Ascending aorta (tissue), 2 donors: ENCODE measurements around the gene MPHOSPH9. TPM values are rescaled to one million over a fixed set of nuclear protein-coding genes. Genes with fewer than 3 reads are reported as not detected.

Experiments used
- DNase-seq, 2 donors: peaks; one replicate each; pipeline ENCODE4 v3.0.0-alpha.2; 2019; ENCODE audit warnings: low spot score in 2 of 2
- H3K27ac ChIP-seq, 2 donors: fragments of 200-600 bp; sonication (generic); one replicate each; pipeline ENCODE4 v1.5.1; 2016 to 2017; ENCODE audit warnings: mild to moderate bottlenecking in 1 of 2
- H3K27me3 ChIP-seq: fragments of 200-600 bp; sonication (generic); one replicate; pipeline ENCODE4 v1.5.1; 2017
- H3K36me3 ChIP-seq, 2 donors: fragments of 200-600 bp; sonication (generic); one replicate each; pipeline ENCODE4 v1.5.1; 2016
- H3K4me1 ChIP-seq, 2 donors: fragments of 200-600 bp; sonication (generic); one replicate each; pipeline ENCODE4 v1.5.1; 2016 to 2017; ENCODE audit warnings: mild to moderate bottlenecking in 1 of 2
- H3K4me3 ChIP-seq, 2 donors: fragments of 200-600 bp; sonication (generic); one replicate each; pipeline ENCODE4 v1.5.1; 2016 to 2017; ENCODE audit warnings: mild to moderate bottlenecking in 1 of 2
- H3K9me3 ChIP-seq, 2 donors: fragments of 200-600 bp; sonication (generic); one replicate each; pipeline ENCODE4 v1.5.1; 2016
- CTCF ChIP-seq, 3 experiments: fragments of 200-600 bp in 2 of 3; fragments of 450-650 bp in 1 of 3; sonication (generic) in 2 of 3; IDR thresholded peaks; one replicate each; pipeline ENCODE4 v1.5.1; 2016 to 2019; ENCODE audit warnings: antibody characterized with exemption in 3 of 3, mild to moderate bottlenecking in 1 of 3, moderate library complexity in 1 of 3
- intact Hi-C: fragments of 100-400 bp; cut with DNase I; formaldehyde crosslinking; loops from one replicate; pipeline ENCODE4 v1.15.1; 2023
- total RNA-seq: library from RNA; depleted of rRNA; stranded (reverse); fragments of >200 nt; gene quantifications from one replicate; pipeline ENCODE4 v1.1.0, GENCODE V29; 2016

The MPHOSPH9 gene
- total RNA-seq, 1 donor from 2014 or later, result 21.6 TPM

DNA sequence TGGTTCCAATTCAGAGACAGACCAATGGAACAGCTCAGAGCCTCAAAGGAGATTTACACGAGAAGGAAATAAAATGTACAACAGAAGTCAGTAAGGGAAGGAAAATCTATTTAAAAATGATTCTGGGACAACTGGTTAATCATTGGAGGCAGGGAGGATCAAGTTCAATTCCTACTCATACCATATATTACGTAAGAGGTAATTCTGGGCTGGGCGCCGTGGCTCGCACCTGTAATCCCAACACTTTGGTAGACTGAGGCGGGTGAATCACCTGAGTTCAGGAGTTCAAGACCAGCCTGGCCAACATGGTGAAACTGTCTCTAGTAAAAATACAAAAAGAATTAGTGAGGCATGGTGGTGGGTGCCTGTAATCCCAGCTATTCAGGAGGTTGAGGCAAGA lies 45.3 kb downstream of the MPHOSPH9 start:
- no peak for TF ChIP-seq CTCF (IDR thresholded peaks at IDR 0.05)
- Histone ChIP-seq H3K4me1 (no peaks in the 10 kb centered on the region), H3K9me3 (no peaks in the 10 kb centered on the region), H3K36me3 (peaks cover 14 to 19% of the 10 kb centered on the region in 2 donors), H3K27me3 (no peaks in the 10 kb centered on the region), H3K4me3 (no peak overlapping the region), H3K27ac (no peak overlapping the region)
- intact Hi-C loops, result no loop called here
- DNase-seq, result no peak

DNA sequence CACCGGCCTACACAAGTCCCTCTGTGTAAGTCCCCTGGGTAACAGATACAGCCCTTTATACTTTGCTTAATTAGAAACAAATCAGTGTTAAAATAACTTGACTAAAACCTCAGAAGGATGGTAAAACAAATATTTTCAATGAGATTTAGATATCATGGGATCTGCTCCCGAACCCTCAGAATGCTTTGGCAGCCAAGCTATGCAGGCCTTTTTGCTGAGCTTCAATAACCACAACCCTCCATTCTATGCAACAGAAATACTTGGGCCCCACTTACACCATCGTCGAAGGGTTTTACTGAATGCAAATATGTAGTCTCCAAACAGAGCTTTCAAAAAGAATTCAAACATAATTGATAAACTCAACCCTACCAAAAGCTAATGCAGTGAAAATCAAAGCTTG lies 52.8 kb downstream of the MPHOSPH9 start:
- no peak for DNase-seq
- no peaks in the 10 kb centered on the region for H3K4me1 ChIP-seq
- H3K36me3 ChIP-seq, result peaks cover 0 to 10% of the 10 kb centered on the region in 2 donors
- no peak for TF ChIP-seq CTCF (IDR thresholded peaks at IDR 0.05)
- H3K27me3 ChIP-seq, result no peaks in the 10 kb centered on the region
- intact Hi-C loops, result no loop called here
- H3K9me3 ChIP-seq, result no peaks in the 10 kb centered on the region
- no peak overlapping the region for H3K4me3 ChIP-seq
- H3K27ac ChIP-seq, result no peak overlapping the region

DNA sequence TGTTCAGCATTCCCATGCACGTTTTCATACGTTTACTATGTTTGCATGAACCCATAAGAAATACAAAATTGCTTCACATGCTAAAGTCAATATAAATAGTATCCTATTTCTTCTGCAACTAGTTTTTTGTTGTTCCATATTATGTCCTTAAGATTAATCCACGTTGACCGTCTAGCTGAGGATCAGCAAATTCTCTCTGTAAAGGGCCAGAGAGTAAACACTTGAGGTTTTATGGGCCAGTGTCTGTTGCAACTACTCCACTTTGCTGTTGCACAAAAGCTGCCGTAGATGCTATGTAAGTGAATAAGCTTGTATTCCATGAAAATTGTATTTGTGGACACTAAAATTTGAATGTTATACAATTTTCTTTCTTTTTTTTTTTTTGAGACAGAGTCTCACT lies 61.0 kb downstream of the MPHOSPH9 start:
- intact Hi-C loops, result no loop called here
- no peak overlapping the region for H3K4me3 ChIP-seq
- no peaks in the 10 kb centered on the region for H3K9me3 ChIP-seq
- peaks cover 0 to 8% of the 10 kb centered on the region in 2 donors for H3K36me3 ChIP-seq
- no peak for DNase-seq
- TF ChIP-seq CTCF (IDR thresholded peaks at IDR 0.05), result no peak
- H3K27ac ChIP-seq, result no peak overlapping the region
- no peaks in the 10 kb centered on the region for H3K27me3 ChIP-seq
- H3K4me1 ChIP-seq, result no peaks in the 10 kb centered on the region

DNA sequence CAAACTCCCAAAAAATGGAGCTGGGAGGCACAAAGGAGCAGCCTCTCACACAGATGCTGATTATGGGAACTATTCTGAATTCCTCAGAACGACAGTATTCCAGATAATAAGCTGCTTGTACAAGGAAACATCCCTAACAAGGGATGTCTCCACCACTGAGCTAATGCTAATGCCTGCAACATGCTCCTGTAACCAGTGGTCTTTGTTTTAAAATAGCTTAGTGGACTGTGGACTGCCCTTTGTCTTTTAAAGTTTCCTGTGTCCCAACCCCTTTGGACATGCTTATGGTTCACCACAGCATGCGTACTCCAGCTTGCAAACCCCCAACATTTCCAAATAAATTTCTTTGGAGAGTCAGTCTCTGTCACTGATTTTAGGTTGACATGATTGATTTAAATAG lies 65.6 kb downstream of the MPHOSPH9 start:
- H3K4me1 ChIP-seq, result no peaks in the 10 kb centered on the region
- DNase-seq, result no peak
- no peak for TF ChIP-seq CTCF (IDR thresholded peaks at IDR 0.05)
- no peak overlapping the region for H3K27ac ChIP-seq
- no peaks in the 10 kb centered on the region for H3K9me3 ChIP-seq
- H3K36me3 ChIP-seq, result no peaks in the 10 kb centered on the region
- intact Hi-C loops, result no loop called here
- H3K27me3 ChIP-seq, result no peaks in the 10 kb centered on the region
- no peak overlapping the region for H3K4me3 ChIP-seq

DNA sequence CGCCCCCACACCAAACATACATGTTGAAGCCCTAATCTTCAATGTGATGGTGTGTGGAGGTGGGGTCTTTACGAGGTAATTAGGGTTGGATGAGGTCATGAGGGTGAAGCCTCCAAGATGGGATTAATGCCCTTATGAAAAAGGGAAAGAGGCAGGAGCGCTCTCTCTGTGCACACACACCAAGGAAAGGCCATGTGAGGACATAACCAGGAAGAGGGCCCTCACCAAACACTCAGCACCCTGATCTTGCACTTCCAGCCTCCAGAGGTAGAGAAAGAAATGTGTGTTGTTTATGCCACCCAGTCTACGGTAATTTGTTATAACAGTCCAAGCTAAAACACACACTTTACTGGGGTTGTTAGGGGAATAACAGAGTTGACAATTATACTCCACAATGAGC lies 67.4 kb downstream of the MPHOSPH9 start:
- TF ChIP-seq CTCF (IDR thresholded peaks at IDR 0.05), result no peak
- no peak overlapping the region for H3K4me3 ChIP-seq
- no peak for DNase-seq
- no peak overlapping the region for H3K27ac ChIP-seq
- no peaks in the 10 kb centered on the region for H3K27me3 ChIP-seq
- no peaks in the 10 kb centered on the region for H3K4me1 ChIP-seq
- H3K9me3 ChIP-seq, result no peaks in the 10 kb centered on the region
- peaks cover 0 to under 1% of the 10 kb centered on the region in 2 donors for H3K36me3 ChIP-seq
- intact Hi-C loops, result no loop called here

GRCh38 chr12:123164710-123165261 lies 68.2 kb downstream of the MPHOSPH9 start:
- intact Hi-C loops, result no loop called here

More at GRCh38 chr12:123164710-123165261, 68.2 kb downstream of the MPHOSPH9 start:
- Histone ChIP-seq H3K4me1 (no peaks in the 10 kb centered on the region), H3K27me3 (no peaks in the 10 kb centered on the region), H3K36me3 (peaks cover 0 to 3% of the 10 kb centered on the region in 2 donors), H3K4me3 (no peak overlapping the region), H3K9me3 (no peaks in the 10 kb centered on the region), H3K27ac (no peak overlapping the region)
- TF ChIP-seq CTCF (IDR thresholded peaks at IDR 0.05), result no peak
- DNase-seq, result no peak
